ENCODE data around the gene SAP30L.

- no peak for TF ChIP-seq CTCF (IDR thresholded peaks at IDR 0.05)
- no peak for TF ChIP-seq POLR2A (IDR thresholded peaks at IDR 0.05)
- TF ChIP-seq POLR2AphosphoS5 (IDR thresholded peaks at IDR 0.05) = no peak
These were observed 35.8 kb upstream of the SAP30L start for GRCh38 chr5:154410008-154410407.

All from breast epithelium (tissue), 3 donors.